HG02571 (cell line): ENCODE data around the gene WDR1.

ENCODE experiments used
- ATAC-seq: cut with Tn5 transposase; IDR thresholded peaks from one replicate; pipeline ENCODE4 v1.9.1; 2021; ENCODE audit warnings: mild to moderate bottlenecking, moderate library complexity; ENCODE audit not compliant: unreplicated experiment

WDR1 gene

DNA sequence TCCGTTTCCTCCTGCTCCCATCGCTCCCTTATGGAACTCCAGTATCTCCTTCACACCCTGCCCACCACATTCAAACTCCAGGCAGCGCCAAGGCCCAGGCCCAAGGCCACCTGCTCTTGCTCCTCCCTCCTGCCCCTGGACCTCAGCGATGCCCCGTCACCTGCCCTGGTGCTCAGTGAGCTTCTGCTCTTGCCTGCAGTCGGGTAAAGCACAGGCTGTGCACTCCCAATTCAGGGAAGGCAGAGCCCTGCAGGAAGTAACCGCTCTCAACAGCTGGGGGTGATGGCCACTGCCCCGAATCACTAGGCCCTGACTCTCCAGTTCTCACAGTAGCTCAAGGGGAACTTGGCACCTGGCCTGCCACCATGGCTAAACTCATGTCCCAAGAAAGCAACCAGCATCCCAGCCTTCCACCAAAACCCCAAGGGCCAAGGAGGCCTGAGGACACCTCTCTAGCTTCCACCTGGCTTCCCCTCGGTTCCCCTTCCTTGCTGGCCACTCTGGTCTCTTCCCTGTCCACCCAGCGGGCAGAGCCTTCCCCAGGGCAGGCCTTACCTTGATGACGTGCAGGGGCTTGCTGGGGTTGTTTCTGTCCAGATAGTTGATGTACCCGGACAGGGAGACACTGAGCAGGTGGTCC lies 29.3 kb downstream of the WDR1 start:
- no peak for ATAC-seq

DNA sequence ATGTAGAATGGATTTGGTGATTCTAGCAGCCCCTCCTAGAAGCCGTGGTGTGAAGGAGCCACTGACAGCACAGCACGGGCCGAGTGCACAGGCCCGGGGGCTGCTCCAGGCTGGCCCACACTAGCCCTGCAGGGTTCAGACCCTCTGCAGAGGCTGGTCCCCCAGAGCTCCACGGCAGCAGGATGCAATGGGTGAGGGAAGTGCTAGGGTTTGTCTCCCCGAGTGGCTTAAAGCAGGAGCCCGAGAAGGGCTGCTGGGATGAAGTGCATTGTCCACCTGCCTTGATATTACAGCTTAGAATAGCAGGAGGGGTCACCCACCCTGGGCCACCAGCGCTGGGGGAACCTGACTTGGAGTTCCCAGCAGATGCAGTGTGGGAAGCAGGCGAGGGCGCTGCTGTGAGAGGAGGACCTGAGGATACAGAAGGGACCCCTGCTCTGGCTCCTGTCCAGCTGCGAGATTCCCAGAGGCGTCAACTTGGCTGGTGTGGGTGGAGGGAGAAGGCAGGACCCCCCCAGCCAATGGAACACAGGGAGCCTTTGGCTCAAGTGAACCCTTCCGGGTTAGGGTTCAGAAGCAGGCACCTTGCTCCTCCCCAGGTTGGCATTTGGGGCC lies 30.0 kb downstream of the WDR1 start:
- ATAC-seq: no peak

DNA sequence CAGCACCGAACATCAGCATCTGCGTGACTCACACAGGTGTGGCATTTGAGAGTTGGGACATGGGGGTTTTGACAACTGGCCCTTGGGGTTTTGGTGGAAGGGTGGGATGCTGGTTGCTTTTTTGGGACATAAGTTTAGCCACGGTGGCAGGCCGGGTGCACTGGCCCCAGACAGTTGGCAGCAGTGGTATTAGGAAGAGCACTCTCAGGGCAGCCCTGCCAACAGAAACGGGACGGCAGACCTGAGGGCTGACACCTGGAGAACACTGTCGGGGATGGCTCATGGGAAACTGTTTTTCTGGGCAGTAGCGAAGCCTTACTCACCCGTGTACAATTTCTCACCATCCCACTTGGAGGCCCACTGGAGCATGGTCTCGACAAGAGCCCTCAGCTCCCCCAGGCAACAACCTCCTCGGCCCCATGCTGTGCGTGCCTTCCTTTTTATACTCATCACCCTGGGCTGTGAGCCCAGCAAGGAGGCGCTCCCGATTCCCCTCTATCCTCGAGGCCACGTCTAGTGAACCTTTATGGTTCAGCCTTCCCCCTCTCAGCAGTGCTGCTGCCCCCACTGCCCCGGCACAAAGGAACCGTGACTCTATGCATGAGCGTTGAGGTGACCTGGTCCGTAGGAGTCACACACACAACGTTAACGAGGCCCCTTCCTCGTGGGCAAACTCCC lies 30.6 kb downstream of the WDR1 start:
- no peak for ATAC-seq

DNA sequence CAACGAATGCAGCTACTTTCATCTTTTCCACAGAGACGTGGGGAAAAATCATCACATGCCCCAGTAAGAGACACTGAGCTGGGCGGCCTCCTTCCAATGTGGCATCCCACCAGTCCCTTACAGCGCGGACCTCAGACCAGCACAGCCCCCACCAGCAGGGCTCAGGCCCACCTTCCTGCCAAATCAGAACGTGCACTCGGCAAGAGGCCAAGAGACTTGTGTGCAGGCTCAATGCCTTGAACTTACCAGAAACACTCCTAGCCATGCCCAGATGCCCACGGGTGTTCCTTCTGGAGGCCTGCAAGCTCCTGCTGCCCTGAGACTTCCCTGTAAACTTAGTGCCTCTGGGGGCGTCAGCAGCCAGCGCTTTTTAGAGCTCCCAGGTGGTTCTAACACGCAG lies 31.2 kb downstream of the WDR1 start:
- no peak for ATAC-seq

DNA sequence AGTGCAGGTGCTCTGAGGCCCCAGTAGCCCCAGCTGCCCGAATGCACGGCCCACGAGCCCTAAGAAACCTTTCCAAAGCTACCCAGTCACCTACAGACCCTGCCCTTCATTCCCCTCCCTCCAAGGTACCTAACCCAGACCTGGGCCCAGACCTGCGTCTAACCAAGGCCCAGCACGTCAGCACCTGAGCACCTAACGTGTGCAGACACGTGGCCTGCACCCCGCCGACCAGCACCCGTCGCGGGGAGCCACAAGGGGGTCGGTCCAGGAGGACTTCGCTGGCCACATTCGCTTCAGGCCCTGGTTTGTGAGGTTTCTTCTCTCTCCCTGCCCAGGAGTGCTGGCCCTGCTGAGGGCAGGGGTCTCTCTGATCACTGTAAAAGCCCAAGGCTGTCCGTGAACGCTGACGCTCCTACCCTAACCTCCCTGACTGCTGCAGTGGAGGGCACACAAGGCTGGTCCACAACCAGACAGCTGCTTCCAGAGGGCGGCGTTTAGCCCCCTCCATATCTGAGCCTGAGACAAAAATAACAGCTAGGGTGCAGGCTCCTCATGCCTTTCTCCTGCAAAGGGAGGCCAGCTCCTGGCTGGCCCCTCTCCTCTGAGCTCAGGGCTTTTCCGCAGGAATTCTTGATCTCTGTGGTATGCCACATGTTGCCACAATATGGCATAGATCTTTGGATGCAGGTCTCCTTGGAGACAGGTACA lies 31.8 kb downstream of the WDR1 start:
- ATAC-seq: no peak

DNA sequence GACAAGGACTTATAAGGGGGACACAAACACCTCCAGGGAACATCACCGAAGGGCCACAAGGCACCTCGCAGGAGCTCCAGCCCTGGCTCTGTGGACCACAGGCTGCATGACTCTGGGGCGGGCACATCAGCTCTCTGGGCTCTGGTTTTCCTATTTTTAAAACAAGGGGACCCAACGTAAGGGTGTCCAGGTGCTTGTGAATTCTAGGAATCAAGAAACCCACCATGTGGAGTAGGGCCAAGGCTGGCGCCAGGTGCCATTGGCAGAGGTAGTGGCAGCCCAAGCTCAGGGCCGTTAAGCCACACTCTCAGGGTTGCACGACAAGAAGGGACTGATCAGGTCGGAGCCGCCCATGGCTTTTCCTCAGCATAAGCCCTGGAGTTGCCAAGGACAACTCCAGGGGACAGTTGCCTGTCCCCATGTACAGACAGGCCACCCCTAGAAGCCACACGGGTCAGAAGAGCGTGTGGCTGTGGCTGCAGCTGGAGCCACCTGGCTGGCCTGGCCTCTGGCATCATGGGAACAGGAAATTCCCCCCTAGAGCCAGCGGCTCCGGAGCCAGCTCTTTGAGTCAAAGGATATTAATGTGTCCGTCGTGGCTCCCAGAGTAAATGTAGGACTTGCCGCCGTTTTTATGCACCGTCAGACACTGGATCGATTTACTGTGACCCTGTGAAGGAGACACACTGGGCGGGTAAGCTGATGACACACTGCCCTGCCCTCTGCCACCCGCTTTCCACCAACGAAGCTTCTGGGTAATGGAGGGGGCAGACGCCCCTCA lies 32.5 kb downstream of the WDR1 start:
- no peak for ATAC-seq

DNA sequence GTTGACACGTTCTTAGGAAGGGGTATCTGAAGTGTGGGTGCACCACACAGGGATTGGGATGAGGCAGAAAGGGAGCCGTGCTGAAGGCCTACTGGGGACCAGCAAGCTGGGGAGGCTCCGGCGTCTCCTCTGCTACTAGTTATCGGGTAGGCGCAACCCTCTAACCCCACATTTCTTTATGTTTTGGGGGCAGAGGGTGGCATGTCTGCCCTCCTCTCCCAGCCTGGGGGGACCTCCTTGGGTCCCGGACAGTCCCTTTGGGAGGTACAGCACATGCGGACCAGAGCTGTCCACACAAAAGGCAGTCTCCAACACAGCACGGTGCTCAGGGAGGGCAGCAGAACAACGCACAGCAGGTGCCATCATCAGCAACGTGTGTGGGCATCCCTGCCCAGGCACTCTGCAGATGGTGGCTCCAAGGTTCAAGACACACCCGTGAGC lies 33.2 kb downstream of the WDR1 start:
- ATAC-seq: no peak

DNA sequence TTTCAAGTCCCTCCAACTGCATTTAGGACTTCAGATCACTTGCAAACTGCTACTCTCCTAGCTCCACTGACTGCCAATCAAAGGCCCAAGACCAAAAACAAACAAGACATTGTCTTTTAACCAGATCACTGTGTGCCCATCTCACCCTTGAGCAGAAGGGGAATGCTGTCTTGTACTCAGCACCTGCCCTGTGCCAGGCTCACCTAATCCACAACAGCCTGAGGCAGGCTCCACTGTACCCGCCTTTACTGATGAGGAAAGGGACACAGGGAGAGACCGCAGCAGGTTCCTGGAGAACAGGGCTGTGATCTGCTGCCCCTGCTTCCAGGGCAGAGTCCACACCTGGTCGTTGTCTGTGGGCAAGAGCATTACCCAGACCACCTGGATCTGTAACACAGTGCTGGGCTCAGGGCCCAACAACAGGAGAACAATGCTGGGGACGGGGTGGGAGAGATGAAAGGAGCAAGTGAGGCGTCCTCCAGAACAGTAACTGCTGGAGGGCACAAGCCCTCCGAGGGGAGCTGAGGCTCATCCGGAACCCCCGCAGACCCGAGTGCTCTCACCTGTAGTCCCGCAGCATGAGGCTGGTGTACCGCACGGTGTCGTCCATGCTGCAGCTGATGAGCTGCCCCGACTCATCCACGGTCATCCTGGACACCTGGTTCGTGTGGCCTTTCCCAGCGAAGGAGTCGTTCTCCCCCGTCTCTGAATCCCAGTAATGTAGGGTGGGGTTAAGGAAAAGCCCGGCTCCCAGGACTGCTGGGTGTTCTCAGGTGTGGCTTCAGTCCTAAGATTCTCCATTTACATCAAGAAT lies 33.9 kb downstream of the WDR1 start:
- ATAC-seq: no peak

DNA sequence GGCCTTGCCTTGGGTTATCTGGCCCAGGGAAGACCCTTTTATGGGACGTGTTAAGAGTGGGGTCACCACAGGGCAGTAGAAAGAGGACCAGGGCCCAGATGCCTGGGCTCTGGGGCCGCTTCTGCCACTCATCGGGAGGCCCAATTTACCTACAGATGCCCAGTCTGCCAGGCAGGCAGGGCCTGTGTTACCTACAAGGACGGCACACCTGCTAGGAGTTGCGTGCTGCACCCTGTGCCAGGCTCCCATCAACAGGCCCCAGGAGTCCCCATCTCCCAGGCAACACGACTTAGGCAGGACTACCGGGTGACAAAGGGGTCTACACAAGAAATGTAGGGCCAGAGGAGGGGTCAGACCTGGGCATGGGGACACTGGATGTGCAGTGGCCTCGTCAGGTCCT lies 34.6 kb downstream of the WDR1 start:
- ATAC-seq: no peak

DNA sequence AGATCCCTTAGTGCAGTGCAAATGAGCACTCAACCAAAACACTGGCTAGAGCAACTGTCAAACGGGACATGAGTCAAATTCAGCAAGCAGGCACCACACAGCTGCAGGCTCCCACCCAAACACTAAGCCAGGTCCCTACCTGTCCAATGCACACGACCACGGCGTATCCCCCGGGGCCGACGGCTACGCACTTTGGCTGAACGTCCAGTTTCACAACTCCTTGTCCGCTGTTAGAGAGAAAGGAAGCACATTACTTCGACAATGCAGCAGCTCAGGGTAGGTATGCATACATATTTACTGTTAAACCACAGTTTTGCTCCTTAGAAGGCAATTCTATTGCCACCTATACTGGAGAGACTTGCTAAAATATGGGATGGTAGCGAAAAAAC lies 35.4 kb downstream of the WDR1 start:
- no peak for ATAC-seq

DNA sequence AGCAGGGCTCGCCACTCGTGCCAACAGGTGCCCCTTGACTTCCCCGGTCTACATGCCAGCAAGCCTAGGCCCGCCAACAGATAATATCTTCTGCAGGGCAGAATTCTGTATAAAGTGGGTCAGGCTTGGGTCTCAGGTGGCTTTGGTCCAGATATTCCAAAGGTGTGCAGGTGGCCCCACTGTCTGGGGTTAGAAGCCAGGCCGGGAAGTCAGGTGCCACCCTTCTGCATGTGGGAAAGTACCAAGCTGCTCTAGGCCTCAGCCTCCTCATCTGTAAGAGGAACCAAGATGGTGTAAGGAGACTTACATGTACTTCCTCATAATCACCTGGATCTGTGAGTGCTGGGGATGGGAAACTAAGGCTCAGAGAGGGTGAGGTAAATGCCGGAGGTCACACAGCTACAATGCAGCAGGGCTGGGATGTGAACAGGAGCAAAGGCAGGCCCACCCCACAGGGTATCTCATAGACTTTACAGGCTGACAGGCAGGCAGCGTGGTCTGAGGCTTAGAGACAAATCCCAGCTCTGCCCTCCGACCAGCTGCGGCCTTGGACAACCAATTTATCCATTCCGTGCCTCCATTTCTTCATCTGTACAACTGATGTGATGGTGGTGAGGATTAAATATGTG lies 35.9 kb downstream of the WDR1 start:
- ATAC-seq: no peak

DNA sequence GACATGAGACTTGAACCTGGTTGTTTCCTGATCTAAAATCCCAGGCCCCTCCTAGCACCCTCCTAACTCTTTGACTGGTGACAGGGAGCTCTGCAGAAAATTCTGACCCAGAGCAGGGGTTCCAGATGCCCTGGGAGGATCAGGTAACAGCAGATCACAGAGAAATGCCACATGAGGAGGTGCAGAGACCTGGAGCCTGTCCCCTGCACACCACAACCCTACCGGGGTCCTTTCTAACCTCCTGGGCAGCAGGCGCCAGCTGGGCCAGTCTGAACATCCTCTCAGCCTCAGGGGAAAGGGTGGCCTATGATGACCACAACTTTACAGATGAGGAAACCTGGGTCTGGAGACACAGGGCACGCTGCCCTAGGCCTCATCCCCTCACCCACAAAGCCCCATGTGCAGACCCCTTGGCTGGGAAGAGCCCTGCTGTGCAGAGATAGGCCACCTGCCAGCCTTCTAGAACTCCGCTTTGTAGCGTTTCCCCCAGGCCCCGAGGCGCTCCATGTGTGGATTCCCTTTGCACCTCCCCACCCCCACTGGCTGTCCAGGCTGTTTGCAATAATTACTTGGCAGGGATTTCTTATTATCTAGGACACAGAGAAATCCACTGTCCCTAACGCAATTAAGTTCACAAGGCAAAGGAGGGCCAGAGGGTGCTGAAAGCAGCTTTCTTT lies 36.5 kb downstream of the WDR1 start:
- ATAC-seq: no peak

DNA sequence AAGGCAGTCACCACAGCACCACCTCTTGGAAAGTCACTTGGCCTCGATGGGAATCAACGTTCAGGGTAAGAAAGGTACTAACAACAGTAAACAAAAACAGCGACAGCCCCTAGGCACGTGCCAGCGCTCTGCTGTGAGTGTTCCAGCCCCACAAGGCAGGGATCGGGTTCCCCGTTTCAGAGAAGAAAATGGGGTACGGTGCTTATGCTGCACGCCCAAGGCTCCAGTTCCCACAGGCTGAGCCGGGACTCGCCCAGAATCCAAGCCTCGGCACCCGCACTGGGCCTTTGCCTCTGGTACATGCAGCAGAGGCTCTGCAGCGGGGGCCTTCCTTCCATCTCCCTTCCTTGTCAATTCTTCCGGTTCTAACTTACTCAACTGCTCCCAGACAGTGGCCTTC lies 37.3 kb downstream of the WDR1 start:
- no peak for ATAC-seq

DNA sequence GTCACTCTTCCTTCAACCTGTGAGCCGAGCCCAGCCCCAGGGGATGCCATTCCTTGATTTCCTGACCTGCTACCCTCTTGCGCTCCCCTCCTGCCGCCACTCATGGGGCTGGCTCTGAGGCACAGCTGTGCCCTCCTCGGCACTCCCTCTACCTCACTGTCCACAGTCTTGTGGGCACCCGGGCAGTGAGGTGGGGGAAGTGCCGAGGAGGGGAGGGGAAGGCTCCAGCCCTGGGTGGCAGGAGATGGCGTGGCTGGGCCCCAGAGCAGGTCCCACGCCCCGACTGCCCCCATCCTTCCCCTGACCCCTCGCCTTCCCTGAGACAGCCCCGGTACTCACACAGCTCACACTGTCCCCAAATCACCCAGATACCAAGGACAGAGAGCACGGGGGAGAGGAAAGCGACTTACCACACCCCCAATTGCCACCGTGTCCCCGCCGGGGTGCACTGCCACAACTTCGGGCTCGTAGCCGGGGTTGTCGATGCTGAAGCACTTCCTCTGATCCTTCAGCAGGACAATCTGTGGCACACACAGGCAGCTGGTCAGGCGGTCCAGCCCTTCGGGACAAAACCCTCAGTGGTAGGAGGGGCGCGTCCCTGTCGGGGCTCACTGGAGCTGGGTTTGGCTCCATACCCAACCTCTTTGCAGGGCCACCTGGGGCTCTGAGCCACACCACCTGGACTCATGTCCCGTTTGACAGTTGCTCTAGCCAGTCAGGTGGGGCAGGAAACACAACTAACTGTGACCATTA lies 37.9 kb downstream of the WDR1 start:
- ATAC-seq: no peak

DNA sequence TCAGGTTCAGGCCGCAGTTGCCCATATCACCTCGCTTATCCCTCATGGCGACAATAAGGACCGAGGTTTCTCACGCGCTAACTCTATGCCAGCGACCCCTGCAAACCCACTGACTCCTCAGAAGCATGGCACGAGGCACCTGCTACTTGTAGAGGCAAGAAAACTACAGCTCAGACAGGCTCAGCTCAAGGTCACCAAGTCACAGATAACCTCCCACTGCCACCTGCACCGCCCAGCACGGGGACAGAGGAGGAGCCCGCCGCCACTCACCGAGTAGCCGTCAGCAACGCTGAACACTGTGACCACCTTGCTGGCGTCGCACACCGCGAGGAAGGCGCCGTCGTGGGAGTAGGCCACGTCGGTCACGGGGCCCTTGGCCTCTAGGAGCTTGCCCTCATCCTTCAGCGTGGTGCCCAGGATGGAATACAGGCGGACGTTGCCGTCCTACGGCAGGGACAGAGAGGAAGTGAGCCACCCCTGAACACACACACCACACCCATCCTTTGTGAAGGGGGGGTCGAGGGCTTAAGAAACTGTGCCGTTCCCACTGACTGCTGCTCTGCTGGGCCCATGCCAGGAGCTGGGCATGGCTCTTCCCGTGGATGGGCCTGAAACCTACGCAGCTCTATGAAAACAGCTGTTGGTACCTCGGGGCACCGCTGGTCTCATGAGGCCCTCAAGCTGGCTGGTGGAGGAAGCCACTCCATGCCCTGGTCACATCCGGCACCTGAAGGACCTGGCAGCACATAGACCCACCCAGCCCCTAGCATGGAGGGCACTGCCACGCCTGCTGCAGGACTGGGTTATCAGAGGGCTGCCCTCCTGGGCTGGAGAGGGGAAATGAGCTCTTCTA lies 38.9 kb downstream of the WDR1 start:
- no peak for ATAC-seq

DNA sequence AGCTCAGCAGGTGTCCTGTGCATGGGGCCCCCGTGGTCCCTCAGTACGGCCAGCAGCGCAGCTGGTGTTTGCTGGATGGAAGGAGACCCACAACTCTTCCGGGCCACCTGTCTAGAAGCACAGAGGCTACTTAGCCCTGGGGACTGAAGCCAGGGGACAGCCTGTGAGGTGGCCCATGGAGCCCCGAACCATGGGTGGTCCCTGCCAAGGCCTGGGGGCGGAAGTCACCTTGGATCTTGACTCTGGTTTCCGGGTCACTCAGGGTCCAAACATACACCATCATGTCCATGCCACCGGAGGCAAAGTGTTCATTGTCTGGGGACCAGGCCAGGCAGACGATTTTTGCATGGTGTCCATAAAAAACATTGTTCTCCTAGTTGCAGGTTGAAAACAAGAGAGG lies 39.5 kb downstream of the WDR1 start:
- ATAC-seq: no peak

DNA sequence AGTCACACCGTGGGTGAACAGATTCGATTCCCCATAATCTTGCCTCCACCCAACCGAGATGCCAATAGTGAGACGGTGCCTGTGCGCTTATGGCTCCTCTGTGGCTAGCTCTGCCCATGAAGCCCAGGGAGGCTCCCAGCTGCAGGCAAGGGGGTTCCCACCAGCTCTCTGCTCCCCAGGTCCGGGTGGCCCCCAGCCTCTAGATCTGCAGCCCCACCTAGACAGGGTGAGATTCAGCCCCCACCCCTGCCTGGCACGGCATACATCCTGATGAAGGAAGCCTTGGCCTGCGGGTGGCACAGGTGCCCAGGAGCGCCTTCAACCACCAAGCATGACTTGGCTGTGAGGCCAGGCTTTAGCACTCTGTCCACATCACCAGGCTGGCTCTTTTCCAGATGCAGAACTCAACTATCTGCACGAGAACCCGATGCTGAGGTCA lies 40.6 kb downstream of the WDR1 start:
- no peak for ATAC-seq
